Neural progenitor cell (in vitro differentiated cells): Measurements from ENCODE around the gene C11orf54.

Experiments
- CTCF ChIP-seq: fragments of 200-600 bp; sonication (generic); IDR thresholded peaks from 2 replicates; pipeline ENCODE4 v1.5.1; 2017; ENCODE audit warnings: antibody characterized with exemption, mild to moderate bottlenecking
- EZH2phosphoT487 ChIP-seq: fragments of 200-600 bp; sonication (generic); IDR thresholded peaks from 2 replicates; pipeline ENCODE4 v1.6.1; 2017; ENCODE audit warnings: antibody characterized with exemption

- TF ChIP-seq CTCF = no peak
- no peak for TF ChIP-seq EZH2phosphoT487
These were observed 4.6 kb downstream of the C11orf54 start for GRCh38 chr11:93746101-93746500.
